ENCODE results near the gene MED12L. TPM values are rescaled to one million over a fixed set of nuclear protein-coding genes. Genes with fewer than 3 reads are reported as not detected.
"Not testable (repeated sequence)": the region's sequence is repeated elsewhere in the genome, so short reads cannot be mapped to it uniquely, and the experiment has no call there.

The MED12L gene
- total RNA-seq, 1 donor from 2014 or later: 1.5 TPM

- no peak for DNase-seq
These were observed 50.3 kb downstream of the MED12L start for GRCh38 chr3:151135541-151136337.

- no peak for DNase-seq
These were observed 57.5 kb downstream of the MED12L start for GRCh38 chr3:151142929-151143328.

- DNase-seq: no peak
These were observed 58.6 kb downstream of the MED12L start for GRCh38 chr3:151144016-151144415.

- DNase-seq: no peak
These were observed 59.3 kb downstream of the MED12L start for GRCh38 chr3:151144760-151145159.

GRCh38 chr3:151145713-151146070 is 60.2 kb downstream of the MED12L start:
- DNase-seq: no peak

GRCh38 chr3:151146071-151146730 is 60.7 kb downstream of the MED12L start:
- DNase-seq: peak; percentile 81

- DNase-seq: no peak
These were observed 61.2 kb downstream of the MED12L start for GRCh38 chr3:151146731-151147091.

GRCh38 chr3:151147299-151147698 is 61.8 kb downstream of the MED12L start:
- DNase-seq: no peak

GRCh38 chr3:151152455-151153079 is 67.1 kb downstream of the MED12L start:
- no peak for DNase-seq

GRCh38 chr3:151154566-151154965 is 69.1 kb downstream of the MED12L start:
- DNase-seq: no peak

GRCh38 chr3:151155409-151156128 is 70.1 kb downstream of the MED12L start:
- no peak for DNase-seq

GRCh38 chr3:151156618-151157216 is 71.3 kb downstream of the MED12L start:
- DNase-seq: no peak

- DNase-seq: no peak
These were observed 74.3 kb downstream of the MED12L start for GRCh38 chr3:151159806-151160205.

- DNase-seq: no peak
These were observed 79.8 kb downstream of the MED12L start for GRCh38 chr3:151165226-151165625.

GRCh38 chr3:151166161-151166560 is 80.7 kb downstream of the MED12L start:
- DNase-seq: no peak

- peak; percentile 30 for DNase-seq
These were observed 83.0 kb downstream of the MED12L start for GRCh38 chr3:151168269-151169094.

GRCh38 chr3:151169262-151169947 is 83.9 kb downstream of the MED12L start:
- DNase-seq: no peak

GRCh38 chr3:151169948-151170679 is 84.7 kb downstream of the MED12L start:
- DNase-seq: not testable (repeated sequence)

- DNase-seq: no peak
These were observed 85.8 kb downstream of the MED12L start for GRCh38 chr3:151171145-151171757.

- DNase-seq: no peak
These were observed 88.9 kb downstream of the MED12L start for GRCh38 chr3:151174351-151174750.

Measured in skin of body (tissue), 2 donors.